Cerebellar cortex (tissue), 1 donor: Measurements from ENCODE around the gene CSTA.
"Not testable (repeated sequence)": the region's sequence is repeated elsewhere in the genome, so short reads cannot be mapped to it uniquely, and the experiment has no call there.

Experiments
- DNase-seq: peaks from one replicate; pipeline ENCODE4 v3.0.0-alpha.2; 2015; ENCODE audit warnings: low spot score

Gene CSTA

GRCh38 chr3:122322095-122323075 lies 2.7 kb upstream of the CSTA start:
- DNase-seq, result no peak

GRCh38 chr3:122325769-122326168 lies 721 bp downstream of the CSTA start:
- no peak for DNase-seq

- DNase-seq, result no peak
Measured at GRCh38 chr3:122331886-122332285, 6.8 kb downstream of the CSTA start.

GRCh38 chr3:122332551-122332950 lies 7.5 kb downstream of the CSTA start:
- DNase-seq, result no peak

GRCh38 chr3:122342803-122343202 lies 17.8 kb downstream of the CSTA start:
- DNase-seq, result no peak

- DNase-seq, result no peak
Measured at GRCh38 chr3:122343654-122344053, 18.6 kb downstream of the CSTA start.

- no peak for DNase-seq
Measured at GRCh38 chr3:122349171-122349570, 24.1 kb downstream of the CSTA start.

GRCh38 chr3:122350814-122351418 lies 25.9 kb downstream of the CSTA start:
- DNase-seq, result no peak

- DNase-seq, result no peak
Measured at GRCh38 chr3:122351612-122352011, 26.6 kb downstream of the CSTA start.

- DNase-seq, result peak; percentile 25
Measured at GRCh38 chr3:122353215-122353614, 28.2 kb downstream of the CSTA start.

GRCh38 chr3:122353893-122354401 lies 28.9 kb downstream of the CSTA start:
- no peak for DNase-seq

GRCh38 chr3:122355612-122356011 lies 30.6 kb downstream of the CSTA start:
- no peak for DNase-seq

- peak; percentile 39 for DNase-seq
Measured at GRCh38 chr3:122356402-122356801, 31.4 kb downstream of the CSTA start.

- DNase-seq, result no peak
Measured at GRCh38 chr3:122357828-122358702, 33.0 kb downstream of the CSTA start.

GRCh38 chr3:122358703-122359032 lies 33.6 kb downstream of the CSTA start:
- no peak for DNase-seq

- DNase-seq, result no peak
Measured at GRCh38 chr3:122362026-122362425, 37.0 kb downstream of the CSTA start.

GRCh38 chr3:122364490-122364889 lies 39.4 kb downstream of the CSTA start:
- DNase-seq, result no peak

GRCh38 chr3:122365073-122365472 lies 40.0 kb downstream of the CSTA start:
- DNase-seq, result no peak

GRCh38 chr3:122365582-122366378 lies 40.7 kb downstream of the CSTA start:
- not testable (repeated sequence) for DNase-seq

GRCh38 chr3:122366379-122366749 lies 41.3 kb downstream of the CSTA start:
- no peak for DNase-seq

GRCh38 chr3:122374034-122374433 lies 49.0 kb downstream of the CSTA start:
- no peak for DNase-seq
